Measurements from ENCODE around the gene CHSY1. TPM values are rescaled to one million over a fixed set of nuclear protein-coding genes. Genes with fewer than 3 reads are reported as not detected.
A peak's percentile ranks its signal among the peaks of the same experiment; 100 is the strongest.

The CHSY1 gene
- total RNA-seq, 1 donor from 2014 or later = 23.3 TPM

GRCh38 chr15:101181349-101181748, 70.5 kb downstream of the CHSY1 start:
- no peak overlapping the region for H3K27ac Mint-ChIP-seq
- no peaks in the 10 kb centered on the region for H3K36me3 ChIP-seq
- H3K4me3 ChIP-seq = no peak overlapping the region
- H3K9me3 ChIP-seq (ENCODE audit: low read depth) = no peaks in the 10 kb centered on the region
- DNase-seq (ENCODE audit: low spot score) = no peak
- peaks cover 46% of the 10 kb centered on the region for H3K79me2 ChIP-seq (ENCODE audit: low read depth)
- H3K4me1 Mint-ChIP-seq = peaks cover 5% of the 10 kb centered on the region
- H3K27me3 Mint-ChIP-seq (ENCODE audit: insufficient read depth, low read depth) = no peaks in the 10 kb centered on the region
- no peak overlapping the region for H3K9ac ChIP-seq
- no peak overlapping the region for H2AFZ ChIP-seq (replicated peaks)
- H3K4me3 Mint-ChIP-seq = no peak overlapping the region
- no peak overlapping the region for H3K27ac ChIP-seq
- H3K36me3 Mint-ChIP-seq = peaks cover 71% of the 10 kb centered on the region
- no peaks in the 10 kb centered on the region for H3K4me1 ChIP-seq
- no peaks in the 10 kb centered on the region for H3F3A ChIP-seq (ENCODE audit: low read depth)
- H3K4me2 ChIP-seq = no peak overlapping the region
- TF ChIP-seq EZH2 (IDR thresholded peaks at IDR 0.05) (no peak), EZH2phosphoT487 (IDR thresholded peaks at IDR 0.05) (no peak), CTCF (IDR thresholded peaks at IDR 0.05) (no peak)
- peaks cover 10% of the 10 kb centered on the region for H4K20me1 ChIP-seq (ENCODE audit: low read depth)
- peaks cover 12% of the 10 kb centered on the region for H3K9me3 Mint-ChIP-seq
- no peaks in the 10 kb centered on the region for H3K27me3 ChIP-seq

DNA sequence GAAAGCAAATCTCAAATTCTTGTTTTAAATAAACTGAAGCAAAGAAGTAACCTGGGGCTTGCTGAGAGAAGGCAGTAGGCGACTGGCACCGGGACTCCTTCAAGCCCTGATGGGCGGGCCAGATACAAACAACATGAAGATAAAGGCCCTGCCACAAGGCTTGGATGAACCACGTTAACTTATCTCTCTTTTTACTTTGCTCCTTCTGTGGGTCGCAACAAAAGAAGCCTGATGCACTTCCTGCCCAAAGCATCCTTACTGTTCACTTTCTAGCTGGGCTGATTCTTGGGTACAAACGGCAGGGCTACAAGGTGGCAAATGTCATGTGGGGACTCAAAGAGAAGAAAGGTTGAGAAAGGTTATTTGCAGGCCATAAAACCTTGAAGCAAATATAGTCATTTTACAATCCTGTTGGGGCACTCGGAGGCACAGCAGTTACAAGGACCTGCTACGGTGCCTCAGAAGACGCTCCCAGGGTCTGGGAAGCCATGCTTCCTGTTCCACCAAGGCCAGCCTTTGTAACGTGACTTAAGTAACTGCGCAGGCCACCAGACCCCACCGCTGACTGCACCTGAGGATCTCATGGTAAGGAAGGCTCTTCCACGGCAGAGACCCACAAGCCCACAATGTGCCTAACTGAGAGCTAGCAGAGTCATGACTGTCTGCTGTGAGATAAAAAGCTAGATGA, 71.1 kb downstream of the CHSY1 start:
- peaks cover 5% of the 10 kb centered on the region for H3K4me1 Mint-ChIP-seq
- no peaks in the 10 kb centered on the region for H3K36me3 ChIP-seq
- no peak for DNase-seq (ENCODE audit: low spot score)
- peaks cover 10% of the 10 kb centered on the region for H4K20me1 ChIP-seq (ENCODE audit: low read depth)
- H3K27me3 Mint-ChIP-seq (ENCODE audit: insufficient read depth, low read depth) = no peaks in the 10 kb centered on the region
- no peak overlapping the region for H3K4me3 ChIP-seq
- TF ChIP-seq EZH2 (IDR thresholded peaks at IDR 0.05) (no peak), CTCF (IDR thresholded peaks at IDR 0.05) (no peak), EZH2phosphoT487 (IDR thresholded peaks at IDR 0.05) (no peak)
- no peak overlapping the region for H3K27ac Mint-ChIP-seq
- no peaks in the 10 kb centered on the region for H3K27me3 ChIP-seq
- H3K36me3 Mint-ChIP-seq = peaks cover 76% of the 10 kb centered on the region
- peaks cover 40% of the 10 kb centered on the region for H3K79me2 ChIP-seq (ENCODE audit: low read depth)
- no peaks in the 10 kb centered on the region for H3K9me3 ChIP-seq (ENCODE audit: low read depth)
- peaks cover 12% of the 10 kb centered on the region for H3K9me3 Mint-ChIP-seq
- no peak overlapping the region for H3K4me2 ChIP-seq
- H3F3A ChIP-seq (ENCODE audit: low read depth) = no peaks in the 10 kb centered on the region
- no peaks in the 10 kb centered on the region for H3K4me1 ChIP-seq
- no peak overlapping the region for H2AFZ ChIP-seq (replicated peaks)
- H3K9ac ChIP-seq = no peak overlapping the region
- H3K4me3 Mint-ChIP-seq = no peak overlapping the region
- no peak overlapping the region for H3K27ac ChIP-seq

- H3K4me1 ChIP-seq = no peaks in the 10 kb centered on the region
- Mint-ChIP-seq H3K27me3 (ENCODE audit: insufficient read depth, low read depth) (no peaks in the 10 kb centered on the region), H3K9me3 (peaks cover 12% of the 10 kb centered on the region), H3K4me3 (no peak overlapping the region), H3K36me3 (peaks cover 82% of the 10 kb centered on the region), H3K27ac (no peak overlapping the region), H3K4me1 (peaks cover 8% of the 10 kb centered on the region)
- TF ChIP-seq CTCF (IDR thresholded peaks at IDR 0.05) (no peak), EZH2phosphoT487 (IDR thresholded peaks at IDR 0.05) (no peak), EZH2 (IDR thresholded peaks at IDR 0.05) (no peak)
- H2AFZ ChIP-seq (replicated peaks) = no peak overlapping the region
- H3K9me3 ChIP-seq (ENCODE audit: low read depth) = no peaks in the 10 kb centered on the region
- DNase-seq (ENCODE audit: low spot score) = no peak
- no peaks in the 10 kb centered on the region for H3K36me3 ChIP-seq
- H3K79me2 ChIP-seq (ENCODE audit: low read depth) = peaks cover 30% of the 10 kb centered on the region
- H3K4me3 ChIP-seq = no peak overlapping the region
- peaks cover 10% of the 10 kb centered on the region for H4K20me1 ChIP-seq (ENCODE audit: low read depth)
- H3K27me3 ChIP-seq = no peaks in the 10 kb centered on the region
- no peaks in the 10 kb centered on the region for H3F3A ChIP-seq (ENCODE audit: low read depth)
- peak overlapping the region; percentile 18 for H3K27ac ChIP-seq
- no peak overlapping the region for H3K4me2 ChIP-seq
- H3K9ac ChIP-seq = no peak overlapping the region
Measured at GRCh38 chr15:101179341-101180153, 72.3 kb downstream of the CHSY1 start.

All from neural progenitor cell (in vitro differentiated cells).